ENCODE measurements around the gene RBM43.

GRCh38 chr2:151247432-151247831, 14.2 kb downstream of the RBM43 start:
- TF ChIP-seq, protein P1, sequence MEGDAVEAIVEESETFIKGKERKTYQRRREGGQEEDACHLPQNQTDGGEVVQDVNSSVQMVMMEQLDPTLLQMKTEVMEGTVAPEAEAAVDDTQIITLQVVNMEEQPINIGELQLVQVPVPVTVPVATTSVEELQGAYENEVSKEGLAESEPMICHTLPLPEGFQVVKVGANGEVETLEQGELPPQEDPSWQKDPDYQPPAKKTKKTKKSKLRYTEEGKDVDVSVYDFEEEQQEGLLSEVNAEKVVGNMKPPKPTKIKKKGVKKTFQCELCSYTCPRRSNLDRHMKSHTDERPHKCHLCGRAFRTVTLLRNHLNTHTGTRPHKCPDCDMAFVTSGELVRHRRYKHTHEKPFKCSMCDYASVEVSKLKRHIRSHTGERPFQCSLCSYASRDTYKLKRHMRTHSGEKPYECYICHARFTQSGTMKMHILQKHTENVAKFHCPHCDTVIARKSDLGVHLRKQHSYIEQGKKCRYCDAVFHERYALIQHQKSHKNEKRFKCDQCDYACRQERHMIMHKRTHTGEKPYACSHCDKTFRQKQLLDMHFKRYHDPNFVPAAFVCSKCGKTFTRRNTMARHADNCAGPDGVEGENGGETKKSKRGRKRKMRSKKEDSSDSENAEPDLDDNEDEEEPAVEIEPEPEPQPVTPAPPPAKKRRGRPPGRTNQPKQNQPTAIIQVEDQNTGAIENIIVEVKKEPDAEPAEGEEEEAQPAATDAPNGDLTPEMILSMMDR (IDR thresholded peaks at IDR 0.05): no peak
- TF ChIP-seq POLR2AphosphoS5 (IDR thresholded peaks at IDR 0.05): no peak

Measured in transverse colon (tissue), 4 donors.